ENCODE results near the gene ACAP1. TPM values are rescaled to one million over a fixed set of nuclear protein-coding genes. Genes with fewer than 3 reads are reported as not detected.

The ACAP1 gene
- total RNA-seq, 1 experiment from 2014 or later, result 1.6 TPM

DNA sequence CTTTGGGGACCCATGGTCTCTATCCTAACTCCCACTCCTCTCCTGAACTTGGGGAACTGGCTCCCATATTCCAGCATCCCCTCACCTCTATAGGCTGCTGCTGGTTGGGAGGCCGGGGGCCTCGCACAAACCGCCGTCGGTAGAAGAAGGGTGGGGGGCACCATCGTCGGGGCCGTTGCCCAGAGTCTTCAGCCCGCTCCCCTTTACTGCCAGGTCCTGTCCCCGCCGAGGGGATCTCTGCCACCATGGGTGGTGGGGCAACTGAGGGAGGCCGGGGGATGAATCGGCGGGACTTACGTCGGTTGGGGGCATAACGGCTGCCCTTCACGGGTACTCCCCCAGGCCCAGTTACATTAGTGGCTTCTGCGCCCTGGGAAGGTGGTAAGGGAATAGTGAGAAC lies 46.2 kb upstream of the ACAP1 start:
- POLR2A ChIA-PET, result no interaction called here
- H3K27ac Mint-ChIP-seq (ENCODE audit: unreplicated experiment), result no peak overlapping the region
- Histone ChIP-seq H3K4me3 (ENCODE audit: low read depth, low read length) (no peak overlapping the region), H3K9me3 (no peaks in the 10 kb centered on the region), H3K27me3 (replicated peaks; ENCODE audit: control insufficient read depth, insufficient read depth, low read length) (no peaks in the 10 kb centered on the region), H3K4me1 (0 out of 2 replicates have a peak, but pooled peaks cover 3% of the 10 kb centered on the region), H3K36me3 (ENCODE audit: control insufficient read depth, insufficient read depth, low read length) (no peaks in the 10 kb centered on the region; the same call in 1 of the 2 replicates)
- intact Hi-C loops (cut with micrococcal nuclease; ENCODE audit: unreplicated experiment), result no loop called here
- H3K4me3 Mint-ChIP-seq (ENCODE audit: unreplicated experiment), result no peak overlapping the region
- no TSS peak for BruUV-seq (replicated peaks)
- no peaks in the 10 kb centered on the region for H3K36me3 Mint-ChIP-seq (ENCODE audit: insufficient read depth, unreplicated experiment)
- TF ChIP-seq CTCF (IDR thresholded peaks at IDR 0.05; ENCODE audit: insufficient read depth in 1 of 2, low read depth in 1 of 2, low read length in 1 of 2, severe bottlenecking in 1 of 2, unreplicated experiment in 1 of 2), result no peak
- DNase-seq, result no peak
- no peaks in the 10 kb centered on the region for H3K9me3 Mint-ChIP-seq (ENCODE audit: unreplicated experiment)
- peaks cover 6% of the 10 kb centered on the region for H3K4me1 Mint-ChIP-seq (ENCODE audit: low read depth, unreplicated experiment)
- CTCF ChIA-PET, result no interaction called here
- H3K27me3 Mint-ChIP-seq (ENCODE audit: insufficient read depth, unreplicated experiment), result no peaks in the 10 kb centered on the region

GRCh38 chr17:7290685-7291084 lies 45.6 kb upstream of the ACAP1 start:
- BruUV-seq (replicated peaks), result no TSS peak
- POLR2A ChIA-PET, result interaction anchor here (0.7 kb wide), 1 partner anchor 10 kb away, joined by 3 read pairs; the partner anchor contains the start of gene SLC2A4

GRCh38 chr17:7292194-7292593 lies 44.1 kb upstream of the ACAP1 start:
- peaks cover 6% of the 10 kb centered on the region for H3K4me1 Mint-ChIP-seq (ENCODE audit: low read depth, unreplicated experiment)
- no peaks in the 10 kb centered on the region for H3K27me3 ChIP-seq (replicated peaks; ENCODE audit: control insufficient read depth, insufficient read depth, low read length)
- no peak overlapping the region for H3K4me3 Mint-ChIP-seq (ENCODE audit: unreplicated experiment)
- no peak for TF ChIP-seq CTCF (IDR thresholded peaks at IDR 0.05; ENCODE audit: insufficient read depth in 1 of 2, low read depth in 1 of 2, low read length in 1 of 2, severe bottlenecking in 1 of 2, unreplicated experiment in 1 of 2)
- no peaks in the 10 kb centered on the region for H3K36me3 Mint-ChIP-seq (ENCODE audit: insufficient read depth, unreplicated experiment)
- no peaks in the 10 kb centered on the region for H3K9me3 Mint-ChIP-seq (ENCODE audit: unreplicated experiment)
- H3K36me3 ChIP-seq (ENCODE audit: control insufficient read depth, insufficient read depth, low read length), result no peaks in the 10 kb centered on the region; the same call in 1 of the 2 replicates
- H3K4me3 ChIP-seq (ENCODE audit: low read depth, low read length), result no peak overlapping the region
- H3K9me3 ChIP-seq, result no peaks in the 10 kb centered on the region
- CTCF ChIA-PET, result interaction anchor here (1.4 kb wide), 1 partner anchor 11 kb away, joined by 6 read pairs; the partner anchor contains the start of gene SLC2A4
- no TSS peak for BruUV-seq (replicated peaks)
- intact Hi-C loops (cut with micrococcal nuclease; ENCODE audit: unreplicated experiment), result no loop called here
- H3K27me3 Mint-ChIP-seq (ENCODE audit: insufficient read depth, unreplicated experiment), result no peaks in the 10 kb centered on the region
- POLR2A ChIA-PET, result no interaction called here
- no peak for DNase-seq
- H3K4me1 ChIP-seq, result 0 out of 2 replicates have a peak, but pooled peaks cover 10% of the 10 kb centered on the region
- no peak overlapping the region for H3K27ac Mint-ChIP-seq (ENCODE audit: unreplicated experiment)

More at GRCh38 chr17:7290685-7291084, 45.6 kb upstream of the ACAP1 start:
- H3K4me3 Mint-ChIP-seq (ENCODE audit: unreplicated experiment), result no peak overlapping the region
- no peak for DNase-seq
- Histone ChIP-seq H3K27me3 (replicated peaks; ENCODE audit: control insufficient read depth, insufficient read depth, low read length) (no peaks in the 10 kb centered on the region), H3K4me3 (ENCODE audit: low read depth, low read length) (no peak overlapping the region), H3K36me3 (ENCODE audit: control insufficient read depth, insufficient read depth, low read length) (no peaks in the 10 kb centered on the region; the same call in 1 of the 2 replicates), H3K9me3 (no peaks in the 10 kb centered on the region), H3K4me1 (0 out of 2 replicates have a peak, but pooled peaks cover 8% of the 10 kb centered on the region)
- no peaks in the 10 kb centered on the region for H3K27me3 Mint-ChIP-seq (ENCODE audit: insufficient read depth, unreplicated experiment)
- CTCF ChIA-PET, result no interaction called here
- H3K9me3 Mint-ChIP-seq (ENCODE audit: unreplicated experiment), result no peaks in the 10 kb centered on the region
- H3K4me1 Mint-ChIP-seq (ENCODE audit: low read depth, unreplicated experiment), result peaks cover 6% of the 10 kb centered on the region
- H3K27ac Mint-ChIP-seq (ENCODE audit: unreplicated experiment), result no peak overlapping the region
- intact Hi-C loops (cut with micrococcal nuclease; ENCODE audit: unreplicated experiment), result no loop called here
- H3K36me3 Mint-ChIP-seq (ENCODE audit: insufficient read depth, unreplicated experiment), result no peaks in the 10 kb centered on the region
- TF ChIP-seq CTCF (IDR thresholded peaks at IDR 0.05; ENCODE audit: insufficient read depth in 1 of 2, low read depth in 1 of 2, low read length in 1 of 2, severe bottlenecking in 1 of 2, unreplicated experiment in 1 of 2), result no peak

Measured in Caco-2 (cell line).